GM21526 (cell line): ENCODE data around the gene UGDH.
A peak's percentile ranks its signal among the peaks of the same experiment; 100 is the strongest.
"Not testable (repeated sequence)": the region's sequence is repeated elsewhere in the genome, so short reads cannot be mapped to it uniquely, and the experiment has no call there.

Experiments used
- ATAC-seq: cut with Tn5 transposase; IDR thresholded peaks from one replicate; pipeline ENCODE4 v1.9.1; 2021; ENCODE audit warnings: moderate library complexity; ENCODE audit not compliant: unreplicated experiment, low FRiP score

UGDH gene

GRCh38 chr4:39530682-39531081 lies 3.4 kb upstream of the UGDH start:
- ATAC-seq, result no peak

- ATAC-seq, result no peak
These were observed 2.3 kb upstream of the UGDH start for GRCh38 chr4:39529534-39529933.

GRCh38 chr4:39528061-39528465 lies 824 bp upstream of the UGDH start:
- no peak for ATAC-seq

GRCh38 chr4:39526765-39527295 lies 409 bp downstream of the UGDH start:
- ATAC-seq, result peak; percentile 24

GRCh38 chr4:39525822-39526690 lies 1.2 kb downstream of the UGDH start:
- no peak for ATAC-seq

- ATAC-seq, result no peak
These were observed 2.9 kb downstream of the UGDH start for GRCh38 chr4:39524161-39524957.

- no peak for ATAC-seq
These were observed 5.2 kb downstream of the UGDH start for GRCh38 chr4:39522068-39522467.

GRCh38 chr4:39521253-39521919 lies 5.9 kb downstream of the UGDH start:
- no peak for ATAC-seq

GRCh38 chr4:39518484-39518883 lies 8.8 kb downstream of the UGDH start:
- ATAC-seq, result no peak

- ATAC-seq, result no peak
These were observed 10.8 kb downstream of the UGDH start for GRCh38 chr4:39516407-39516966.

- not testable (repeated sequence) for ATAC-seq
These were observed 11.4 kb downstream of the UGDH start for GRCh38 chr4:39515669-39516401.

- no peak for ATAC-seq
These were observed 12.3 kb downstream of the UGDH start for GRCh38 chr4:39514888-39515401.

- ATAC-seq, result not testable (repeated sequence)
These were observed 13.0 kb downstream of the UGDH start for GRCh38 chr4:39514266-39514665.

- ATAC-seq, result no peak
These were observed 16.8 kb downstream of the UGDH start for GRCh38 chr4:39510348-39510929.

- no peak for ATAC-seq
These were observed 21.7 kb downstream of the UGDH start for GRCh38 chr4:39505581-39505980.

GRCh38 chr4:39504538-39504937 lies 22.7 kb downstream of the UGDH start:
- ATAC-seq, result no peak

- not testable (repeated sequence) for ATAC-seq
These were observed 24.6 kb downstream of the UGDH start for GRCh38 chr4:39502664-39503035.

- no peak for ATAC-seq
These were observed 25.1 kb downstream of the UGDH start for GRCh38 chr4:39502019-39502663.

GRCh38 chr4:39498727-39499020 lies 28.6 kb downstream of the UGDH start:
- no peak for ATAC-seq
